ENCODE data around the gene HOOK2.
A peak's percentile ranks its signal among the peaks of the same experiment; 100 is the strongest.

Gene HOOK2

GRCh38 chr19:12782424-12783290 lies 7.3 kb upstream of the HOOK2 start:
- peak; percentile 95 for DNase-seq

GRCh38 chr19:12782174-12782423 lies 6.7 kb upstream of the HOOK2 start:
- DNase-seq: no peak

GRCh38 chr19:12779162-12779993 lies 4.0 kb upstream of the HOOK2 start:
- DNase-seq: peak; percentile 82

GRCh38 chr19:12778905-12779161 lies 3.5 kb upstream of the HOOK2 start:
- DNase-seq: no peak

- peak; percentile 87 for DNase-seq
These were observed 2.9 kb upstream of the HOOK2 start for GRCh38 chr19:12778017-12778904.

- peak; percentile 92 for DNase-seq
These were observed 2.1 kb upstream of the HOOK2 start for GRCh38 chr19:12777217-12778016.

GRCh38 chr19:12773571-12773970 lies 1.8 kb downstream of the HOOK2 start:
- peak; percentile 67 for DNase-seq

GRCh38 chr19:12772323-12772722 lies 3.0 kb downstream of the HOOK2 start:
- DNase-seq: no peak

GRCh38 chr19:12770922-12771321 lies 4.4 kb downstream of the HOOK2 start:
- DNase-seq: no peak

- DNase-seq: peak; percentile 87
These were observed 5.7 kb downstream of the HOOK2 start for GRCh38 chr19:12769689-12770088.

GRCh38 chr19:12767666-12768065 lies 7.7 kb downstream of the HOOK2 start:
- no peak for DNase-seq

GRCh38 chr19:12767150-12767549 lies 8.2 kb downstream of the HOOK2 start:
- no peak for DNase-seq

GRCh38 chr19:12766051-12766521 lies 9.3 kb downstream of the HOOK2 start:
- peak; percentile 92 for DNase-seq

- DNase-seq: no peak
These were observed 10.7 kb downstream of the HOOK2 start for GRCh38 chr19:12764698-12765097.

GRCh38 chr19:12763100-12763499 lies 12.3 kb downstream of the HOOK2 start:
- no peak for DNase-seq

GRCh38 chr19:12759686-12760085 lies 15.7 kb downstream of the HOOK2 start:
- DNase-seq: no peak

- DNase-seq: peak; percentile 94
These were observed 17.6 kb downstream of the HOOK2 start for GRCh38 chr19:12757544-12758274.

GRCh38 chr19:12756150-12756883 lies 19.0 kb downstream of the HOOK2 start:
- DNase-seq: no peak

- DNase-seq: no peak
These were observed 20.7 kb downstream of the HOOK2 start for GRCh38 chr19:12754465-12755196.

- DNase-seq: no peak
These were observed 23.1 kb downstream of the HOOK2 start for GRCh38 chr19:12752056-12752781.

Data from islet precursor cell (in vitro differentiated cells).